Inferior parietal cortex (tissue), 1 donor: ENCODE results near the gene TIMM17A.
A peak's percentile ranks its signal among the peaks of the same experiment; 100 is the strongest.

Source experiments
- DNase-seq: peaks from one replicate; pipeline ENCODE4 v3.0.0-alpha.2; 2016; ENCODE audit errors: extremely low spot score

TIMM17A gene

DNA sequence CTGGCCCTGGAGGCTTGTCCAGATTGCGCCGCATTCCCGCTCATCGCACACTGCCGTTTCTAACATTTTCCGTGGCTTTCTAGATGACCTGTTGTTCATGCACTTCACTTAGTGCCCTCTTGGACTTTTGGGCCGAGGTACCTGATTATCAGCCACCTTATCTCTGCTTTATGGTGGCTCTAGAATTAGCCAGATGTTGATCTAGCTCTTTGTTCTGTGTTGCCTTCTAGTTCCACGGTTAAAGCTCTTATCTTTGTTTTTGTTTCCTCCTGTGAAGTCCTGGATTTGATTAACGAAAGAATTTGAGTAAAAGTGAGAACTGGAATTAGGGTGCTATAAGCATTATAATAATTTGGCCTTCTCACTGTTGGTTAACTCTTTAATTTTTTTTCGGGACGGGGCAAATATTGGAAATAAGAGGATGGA is 28.1 kb downstream of the TIMM17A start:
- DNase-seq, result no peak

DNA sequence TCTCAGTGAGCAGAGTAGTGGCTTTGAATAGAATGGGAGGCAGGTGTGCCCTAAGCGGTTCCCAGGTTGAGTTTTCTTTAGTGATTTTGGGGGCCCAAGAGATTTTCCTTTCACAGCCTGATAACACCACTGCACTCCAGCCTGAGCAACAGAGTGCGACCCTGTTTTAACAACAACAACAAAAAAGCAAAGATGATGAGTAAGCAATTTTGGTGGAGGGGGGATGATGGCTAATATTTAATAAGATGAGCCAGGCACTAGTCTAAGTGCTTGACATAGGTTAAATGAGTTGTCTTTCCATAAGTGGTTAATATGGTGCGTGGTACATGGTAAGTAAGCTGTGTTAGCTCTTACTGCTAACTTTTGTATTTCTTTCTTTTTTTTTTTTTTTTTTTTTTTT is 29.1 kb downstream of the TIMM17A start:
- DNase-seq, result no peak

DNA sequence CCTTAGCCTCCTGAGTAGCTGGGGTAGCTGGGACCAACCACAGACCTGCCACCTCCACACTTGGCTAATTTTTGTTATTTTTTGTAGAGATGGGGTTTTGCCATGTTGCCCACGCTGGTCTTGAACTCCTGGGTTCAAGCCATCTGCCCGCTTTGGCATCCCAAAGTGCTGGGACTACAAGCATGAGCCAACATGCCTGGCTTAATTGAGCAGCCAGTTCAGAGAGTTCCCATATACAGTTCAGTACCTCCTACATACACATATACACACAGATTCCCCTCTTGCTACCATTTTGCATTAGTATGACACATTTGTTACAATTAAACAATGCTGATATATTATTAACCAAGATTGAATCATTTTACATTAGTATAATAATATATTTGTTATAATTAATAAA is 30.1 kb downstream of the TIMM17A start:
- DNase-seq, result no peak

DNA sequence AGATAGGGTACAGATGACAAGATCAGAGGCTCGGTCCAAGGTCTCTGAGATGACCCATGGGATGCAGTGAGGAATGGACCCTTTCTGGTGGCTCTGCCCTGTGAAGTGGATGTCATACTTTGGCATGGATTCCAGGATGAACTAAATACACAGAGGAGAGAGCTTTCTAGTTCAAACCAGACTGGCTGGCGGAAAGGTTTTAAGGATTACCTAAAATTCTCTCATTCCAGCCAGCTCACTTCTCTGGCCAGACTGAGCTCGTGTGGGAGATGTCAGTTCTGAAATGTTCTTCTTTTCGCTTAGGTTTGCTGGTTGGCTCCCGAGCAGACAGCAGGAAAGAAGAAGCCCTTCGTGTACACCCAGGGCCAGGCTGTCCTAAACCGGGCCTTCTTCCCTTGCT is 33.3 kb downstream of the TIMM17A start:
- DNase-seq, result no peak

DNA sequence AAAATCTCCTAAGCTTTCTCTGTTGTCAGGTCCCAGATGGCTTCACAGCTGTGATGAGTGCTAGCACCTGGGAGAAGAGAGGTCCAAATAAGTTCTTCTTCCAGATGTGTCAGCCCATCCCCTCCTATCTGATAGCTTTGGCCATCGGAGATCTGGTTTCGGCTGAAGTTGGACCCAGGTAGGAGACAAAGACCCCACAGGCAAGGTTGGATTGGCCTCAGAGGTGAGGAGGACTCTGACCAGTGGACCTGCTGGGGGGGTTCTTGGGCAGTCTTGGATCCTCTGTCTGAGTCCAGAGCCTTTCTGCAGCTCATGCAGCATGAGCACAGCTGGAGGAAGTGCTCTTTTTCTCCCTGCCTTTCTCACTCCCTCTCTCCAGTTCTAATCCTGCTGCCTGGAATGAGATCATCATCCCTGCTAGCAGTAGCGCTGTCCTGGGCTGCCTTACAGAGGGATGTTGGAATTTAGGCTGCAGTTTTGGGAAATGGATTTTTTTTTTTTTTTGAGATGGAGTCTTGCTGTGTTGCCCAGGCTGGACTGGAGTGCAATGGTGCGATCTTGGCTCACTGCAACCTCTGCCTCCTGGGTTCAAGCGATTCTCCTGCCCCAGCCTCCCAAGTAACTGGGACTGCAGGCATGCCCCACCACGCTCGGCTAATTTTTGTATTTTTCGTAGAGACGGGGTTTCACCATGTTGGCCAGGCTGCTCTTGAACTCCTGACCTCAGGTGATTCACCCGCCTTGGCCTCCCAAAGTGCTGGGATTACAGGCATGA is 34.2 kb downstream of the TIMM17A start:
- no peak for DNase-seq

DNA sequence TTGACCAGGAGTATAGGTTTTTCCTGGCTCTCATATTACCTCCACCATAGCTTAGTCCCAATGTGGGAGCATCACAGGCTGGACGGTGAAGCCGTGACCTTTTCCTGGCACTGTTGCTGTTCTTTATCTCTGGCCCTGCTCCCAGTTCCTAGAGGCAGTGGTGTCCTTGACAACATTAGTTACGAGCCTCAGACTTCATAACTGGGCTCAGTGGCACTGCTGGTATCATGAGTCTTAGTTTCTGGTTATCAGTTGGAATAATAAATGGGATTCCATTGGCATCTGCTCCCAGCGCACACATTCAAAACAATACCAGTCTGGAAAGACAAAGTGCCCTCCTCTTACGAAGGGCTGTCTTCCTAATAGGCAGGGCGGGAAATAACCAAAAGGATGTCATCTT is 35.1 kb downstream of the TIMM17A start:
- DNase-seq, result no peak

DNA sequence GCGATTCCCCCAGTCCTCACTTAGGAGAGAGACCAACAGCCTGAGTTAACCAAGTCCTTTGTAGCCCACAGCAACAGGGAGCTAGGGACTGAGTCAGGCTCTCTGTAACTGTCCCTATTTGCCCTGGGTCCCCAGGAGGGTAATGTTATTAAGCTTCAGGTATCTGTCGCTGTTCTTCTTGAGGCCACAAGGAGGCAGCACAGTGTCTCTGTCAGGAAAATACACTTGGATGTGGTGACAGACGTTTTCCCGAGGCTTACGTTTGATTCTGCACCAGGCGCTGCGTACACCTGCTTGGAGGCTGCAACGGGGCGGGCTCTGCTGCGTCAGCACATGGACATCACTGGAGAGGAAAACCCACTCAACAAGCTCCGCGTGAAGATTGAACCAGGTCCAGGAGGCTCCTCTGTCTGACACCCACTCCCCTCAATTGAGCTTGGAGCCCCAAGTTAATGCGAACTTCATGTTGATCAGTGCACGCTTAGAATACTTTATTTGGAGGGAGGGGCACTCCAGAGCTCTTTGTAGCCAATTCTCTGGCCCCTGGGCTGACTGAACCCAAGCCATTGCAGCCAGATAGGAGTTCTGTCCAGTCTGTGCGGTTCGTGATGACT is 44.4 kb downstream of the TIMM17A start:
- DNase-seq, result peak; percentile 50

DNA sequence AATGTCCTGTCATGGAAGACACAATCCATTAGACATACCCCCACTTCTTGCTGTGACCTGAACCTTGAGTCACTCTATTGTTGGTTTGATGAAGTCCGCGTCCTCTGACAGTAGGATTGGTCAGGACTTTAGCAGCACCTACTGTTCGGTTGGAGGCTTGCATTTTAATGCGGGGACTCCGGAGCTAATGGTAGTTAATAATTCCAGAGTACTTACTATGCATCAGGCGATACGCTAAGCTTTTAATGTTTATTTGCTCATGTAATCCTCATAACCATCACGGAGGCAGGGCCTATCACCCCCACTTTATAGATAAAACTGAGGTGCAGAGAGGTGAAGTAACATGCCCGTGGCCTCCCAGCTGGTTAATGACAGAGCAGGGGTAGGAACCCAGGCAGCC is 47.2 kb downstream of the TIMM17A start:
- DNase-seq, result no peak

DNA sequence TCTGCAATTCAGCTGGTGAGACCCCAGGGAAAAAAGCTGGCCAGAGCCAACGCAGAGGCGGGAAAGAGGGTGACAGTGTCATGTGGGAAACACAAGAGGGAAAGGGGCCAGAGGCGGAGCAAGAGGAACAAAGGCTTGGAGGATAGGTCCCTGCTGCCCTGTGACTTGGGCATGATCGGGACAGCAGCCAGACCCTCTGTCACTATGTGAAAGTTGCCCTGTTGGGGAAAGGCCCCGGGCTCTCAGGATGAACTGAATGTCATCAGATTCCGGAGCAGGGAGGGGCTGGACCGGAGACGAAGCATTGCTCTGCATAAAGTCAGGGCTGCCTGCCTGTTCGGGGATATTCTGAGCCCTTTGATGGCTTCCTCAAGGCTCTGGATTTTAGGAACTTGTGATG is 49.4 kb downstream of the TIMM17A start:
- no peak for DNase-seq

DNA sequence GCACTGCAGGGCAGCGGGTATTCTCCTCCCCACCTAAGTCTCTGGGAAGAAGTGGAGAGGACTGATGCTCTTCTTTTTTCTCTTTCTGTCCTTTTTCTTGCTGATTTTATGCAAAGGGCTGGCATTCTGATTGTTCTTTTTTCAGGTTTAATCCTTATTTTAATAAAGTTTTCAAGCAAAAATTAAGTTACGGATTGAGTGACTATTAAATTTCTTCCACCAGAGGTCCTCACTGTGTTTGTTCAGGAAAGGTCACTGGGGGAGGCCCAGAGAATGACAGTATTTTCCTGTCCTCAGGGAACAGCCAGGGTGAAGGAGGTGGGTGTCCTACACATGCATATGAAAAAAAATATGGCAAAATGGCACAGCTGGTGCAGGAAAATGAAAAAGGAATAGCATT is 50.7 kb downstream of the TIMM17A start:
- no peak for DNase-seq

DNA sequence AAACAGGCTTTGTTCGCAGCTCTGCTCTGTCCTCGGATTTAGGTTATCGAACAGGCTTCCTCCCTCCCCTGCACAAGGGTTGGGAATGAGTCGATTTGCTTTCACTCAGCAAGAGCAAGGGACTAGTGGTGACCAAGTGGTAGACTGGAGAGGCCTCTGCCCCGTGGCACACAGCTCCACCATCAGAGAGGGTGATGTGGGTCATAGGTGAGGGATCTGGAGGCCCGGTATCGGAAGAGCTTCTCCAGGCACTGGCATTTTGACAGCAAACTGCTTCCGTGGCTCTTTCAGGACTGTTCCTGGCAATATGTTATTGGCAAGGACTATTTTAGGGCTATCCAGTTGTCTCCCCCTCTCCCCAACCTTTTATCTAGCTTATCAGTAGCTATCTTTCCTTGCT is 52.0 kb downstream of the TIMM17A start:
- no peak for DNase-seq

DNA sequence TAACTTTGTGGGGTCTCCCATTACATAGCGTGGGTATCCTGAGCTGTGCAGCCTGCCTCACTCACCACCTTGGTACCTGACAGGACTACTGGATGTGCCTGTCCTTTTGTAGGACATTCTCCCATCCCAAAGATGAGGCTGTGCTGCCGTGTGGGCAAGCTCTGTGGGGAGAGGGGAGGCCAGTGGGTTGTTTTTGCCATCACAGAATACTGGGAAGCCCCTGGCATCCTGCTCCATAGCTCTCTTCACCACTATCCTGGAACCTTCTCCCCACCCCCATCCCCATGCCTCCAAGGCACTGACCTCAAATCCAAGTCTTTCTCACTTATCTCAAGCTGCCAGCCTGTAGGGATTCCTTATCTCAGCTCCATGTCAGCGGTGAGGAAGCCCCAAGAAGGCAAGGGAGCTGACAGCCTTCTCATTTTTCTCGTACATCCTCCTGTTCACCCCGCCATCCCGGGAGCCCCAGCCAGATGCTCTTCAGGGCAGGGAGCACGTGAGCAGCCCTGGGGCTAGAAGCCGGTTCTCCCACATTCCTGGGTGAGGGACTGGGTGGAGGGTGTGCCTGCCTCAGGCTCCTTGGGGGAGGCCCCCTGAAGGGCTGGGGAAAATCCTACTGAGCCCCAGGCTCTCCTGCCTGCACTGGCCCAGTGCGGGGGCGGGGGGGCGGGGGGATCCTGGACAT is 52.6 kb downstream of the TIMM17A start:
- no peak for DNase-seq

DNA sequence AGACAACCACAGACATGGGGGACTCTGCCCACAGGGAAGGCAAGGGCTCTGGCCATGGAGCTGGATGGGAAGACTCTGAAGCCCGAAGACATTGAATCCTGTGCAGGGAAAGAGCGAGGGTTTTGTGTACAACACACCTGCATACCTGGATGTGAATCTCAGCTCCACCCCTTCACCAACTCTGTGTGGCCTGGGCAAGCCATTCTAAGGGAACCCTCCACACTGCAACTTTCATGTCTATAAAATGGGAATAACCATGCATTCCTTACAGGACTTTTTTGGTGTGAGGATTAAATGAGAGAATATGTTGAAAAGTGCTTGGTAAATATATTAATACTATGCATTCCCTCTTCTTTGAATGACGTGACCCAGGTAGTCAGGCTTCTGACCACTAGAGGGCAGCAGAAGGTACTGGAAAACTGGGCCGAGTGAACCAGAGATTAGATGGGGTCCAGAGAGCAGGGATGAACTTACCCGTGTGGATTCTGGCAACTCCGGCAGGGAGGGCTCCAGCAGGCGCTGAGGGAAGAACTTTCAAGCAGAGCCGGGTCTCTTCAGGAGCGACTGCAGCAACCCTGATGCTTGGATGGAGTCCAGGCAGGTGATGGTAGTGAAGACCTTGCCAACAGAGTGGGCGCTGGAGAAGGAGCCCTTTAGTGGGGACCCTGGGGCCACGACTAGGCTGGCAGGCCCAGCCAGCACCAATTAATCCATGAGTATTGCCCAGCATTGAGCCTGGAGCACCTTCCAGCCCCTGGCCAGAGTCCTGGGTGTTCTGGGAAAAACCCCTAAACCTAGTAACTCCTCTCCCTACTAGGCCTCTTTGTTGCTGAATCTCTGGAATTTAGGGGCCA is 54.2 kb downstream of the TIMM17A start:
- DNase-seq, result peak; percentile 95

DNA sequence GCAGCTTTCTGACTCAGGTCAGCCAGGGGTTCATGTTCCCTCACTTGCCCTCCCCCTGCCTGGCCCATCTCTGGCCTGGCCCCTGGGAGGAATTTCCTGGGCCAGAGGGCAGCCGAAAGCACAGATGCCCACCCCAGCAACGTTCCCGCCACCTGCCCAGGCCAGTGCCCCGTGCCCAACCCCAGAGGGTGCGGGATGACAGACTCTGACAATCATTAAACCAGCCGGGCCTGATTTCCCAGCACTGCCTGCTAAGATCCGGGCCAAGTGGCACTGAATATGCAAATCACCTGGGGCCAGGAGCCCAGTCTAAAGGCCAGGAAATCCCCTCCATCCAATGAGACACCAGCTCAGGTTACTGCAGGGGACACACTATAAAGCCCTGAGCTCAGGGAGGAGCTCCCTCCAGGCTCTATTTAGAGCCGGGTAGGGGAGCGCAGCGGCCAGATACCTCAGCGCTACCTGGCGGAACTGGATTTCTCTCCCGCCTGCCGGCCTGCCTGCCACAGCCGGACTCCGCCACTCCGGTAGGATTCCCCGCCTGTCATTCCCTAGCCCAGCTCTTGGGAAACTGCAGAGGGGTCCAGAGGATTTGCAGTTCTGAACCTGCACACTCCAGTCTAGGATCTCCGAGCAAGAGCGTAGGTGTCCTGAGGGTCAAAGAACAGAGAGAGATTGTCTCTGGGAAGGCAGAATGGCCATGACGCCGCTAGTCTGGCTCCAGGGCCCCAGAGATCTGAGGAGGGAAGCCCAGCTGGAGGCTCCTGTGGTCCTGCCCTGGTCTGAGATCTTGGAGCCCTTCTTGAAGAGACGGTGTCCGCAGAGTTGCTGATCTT is 55.1 kb downstream of the TIMM17A start, which contains the start of gene ELF3:
Gene ELF3, plus strand, starts transcription at position 408 of the 836 bp plus-strand sequence. CDS start 550 bp downstream, outside the sequence.
- DNase-seq, result no peak

DNA sequence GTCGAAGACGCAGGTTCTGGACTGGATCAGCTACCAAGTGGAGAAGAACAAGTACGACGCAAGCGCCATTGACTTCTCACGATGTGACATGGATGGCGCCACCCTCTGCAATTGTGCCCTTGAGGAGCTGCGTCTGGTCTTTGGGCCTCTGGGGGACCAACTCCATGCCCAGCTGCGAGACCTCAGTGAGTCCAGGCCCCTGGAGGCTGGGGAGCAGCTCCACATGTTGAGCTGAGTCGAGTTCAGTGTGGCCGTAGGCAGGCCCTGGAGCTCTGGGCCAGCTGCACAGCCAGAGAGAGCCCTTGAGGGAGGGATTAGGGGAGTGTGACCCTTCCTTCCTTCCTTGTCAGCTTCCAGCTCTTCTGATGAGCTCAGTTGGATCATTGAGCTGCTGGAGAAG is 56.7 kb downstream of the TIMM17A start:
- DNase-seq, result no peak

DNA sequence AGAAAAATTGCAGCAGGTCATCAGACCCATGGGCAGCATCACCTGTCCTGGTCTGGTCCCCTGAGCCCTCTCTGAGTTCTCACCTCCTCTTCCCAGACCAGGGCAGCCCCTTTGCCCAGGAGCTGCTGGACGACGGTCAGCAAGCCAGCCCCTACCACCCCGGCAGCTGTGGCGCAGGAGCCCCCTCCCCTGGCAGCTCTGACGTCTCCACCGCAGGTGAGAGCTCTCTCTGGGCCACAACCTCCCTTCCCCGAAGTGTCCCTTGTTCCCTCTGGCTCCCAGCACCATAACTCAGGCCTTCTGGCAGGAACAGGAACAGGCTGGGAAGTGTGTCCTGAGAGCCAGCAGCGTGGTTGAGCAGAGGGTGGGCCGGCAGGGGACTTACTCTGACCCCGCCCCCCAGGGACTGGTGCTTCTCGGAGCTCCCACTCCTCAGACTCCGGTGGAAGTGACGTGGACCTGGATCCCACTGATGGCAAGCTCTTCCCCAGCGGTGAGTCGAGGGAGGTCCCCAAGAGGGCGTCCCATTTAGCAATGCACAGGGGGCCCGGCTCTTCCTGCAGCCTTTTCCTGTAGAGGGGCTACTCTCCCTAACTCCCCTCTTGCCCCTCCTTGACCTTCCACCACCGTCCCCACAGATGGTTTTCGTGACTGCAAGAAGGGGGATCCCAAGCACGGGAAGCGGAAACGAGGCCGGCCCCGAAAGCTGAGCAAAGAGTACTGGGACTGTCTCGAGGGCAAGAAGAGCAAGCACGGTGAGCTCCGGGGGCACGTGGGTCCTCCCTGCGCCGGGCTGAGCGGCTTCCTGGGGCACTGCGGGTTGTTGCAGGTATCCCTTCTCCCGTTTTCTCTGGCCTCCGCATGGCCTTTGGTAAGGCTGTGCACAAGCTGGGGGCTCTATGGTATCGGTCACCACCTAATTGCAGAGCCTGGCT is 57.5 kb downstream of the TIMM17A start:
- no peak for DNase-seq

DNA sequence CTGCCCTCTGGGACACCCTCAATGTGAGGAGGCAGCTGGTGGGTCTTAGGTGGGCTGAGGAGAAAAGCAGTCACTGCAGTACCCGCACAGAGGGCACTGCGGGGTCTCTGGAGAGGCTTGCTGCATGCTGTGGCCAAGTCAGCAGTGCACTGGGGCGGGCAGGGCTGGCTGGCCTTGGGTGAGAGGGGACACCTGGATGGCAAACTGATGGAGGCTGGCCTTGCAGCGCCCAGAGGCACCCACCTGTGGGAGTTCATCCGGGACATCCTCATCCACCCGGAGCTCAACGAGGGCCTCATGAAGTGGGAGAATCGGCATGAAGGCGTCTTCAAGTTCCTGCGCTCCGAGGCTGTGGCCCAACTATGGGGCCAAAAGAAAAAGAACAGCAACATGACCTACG is 58.3 kb downstream of the TIMM17A start:
- DNase-seq, result no peak

DNA sequence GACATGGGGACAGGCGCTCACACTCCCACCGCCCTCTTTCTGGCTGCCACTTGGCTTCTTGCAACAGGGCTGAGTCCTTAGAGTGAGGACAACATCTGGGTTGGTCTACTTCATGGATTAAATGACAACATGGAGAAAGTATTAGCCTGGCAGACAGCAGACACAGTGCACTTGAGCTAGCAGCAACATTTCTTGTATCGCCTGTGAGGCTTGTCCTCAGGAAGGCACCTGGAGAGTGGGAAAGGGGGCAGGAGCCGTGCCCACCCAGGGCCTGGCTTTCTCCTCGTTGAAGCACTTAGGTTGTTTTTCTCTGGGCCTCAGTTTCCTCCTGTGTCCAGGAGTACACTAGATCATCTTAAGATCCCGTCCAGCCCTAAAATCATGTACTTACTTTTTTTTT is 58.8 kb downstream of the TIMM17A start:
- DNase-seq, result no peak

DNA sequence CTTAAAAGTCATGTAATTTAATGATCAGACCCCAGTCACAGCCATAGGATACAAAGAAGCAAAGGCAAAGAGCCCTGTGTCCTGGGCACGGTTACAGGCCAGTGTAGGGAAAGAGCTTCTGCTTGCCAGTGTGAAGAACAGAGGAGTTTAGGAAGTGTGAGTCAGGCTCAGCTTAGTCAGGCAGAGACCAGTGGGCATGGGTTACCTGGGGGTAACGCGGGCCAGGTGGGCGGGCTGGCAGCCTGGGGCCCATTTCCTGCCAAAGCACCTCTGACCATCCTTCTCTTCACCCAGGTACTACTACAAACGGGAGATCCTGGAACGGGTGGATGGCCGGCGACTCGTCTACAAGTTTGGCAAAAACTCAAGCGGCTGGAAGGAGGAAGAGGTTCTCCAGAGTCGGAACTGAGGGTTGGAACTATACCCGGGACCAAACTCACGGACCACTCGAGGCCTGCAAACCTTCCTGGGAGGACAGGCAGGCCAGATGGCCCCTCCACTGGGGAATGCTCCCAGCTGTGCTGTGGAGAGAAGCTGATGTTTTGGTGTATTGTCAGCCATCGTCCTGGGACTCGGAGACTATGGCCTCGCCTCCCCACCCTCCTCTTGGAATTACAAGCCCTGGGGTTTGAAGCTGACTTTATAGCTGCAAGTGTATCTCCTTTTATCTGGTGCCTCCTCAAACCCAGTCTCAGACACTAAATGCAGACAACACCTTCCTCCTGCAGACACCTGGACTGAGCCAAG is 59.8 kb downstream of the TIMM17A start:
- no peak for DNase-seq

DNA sequence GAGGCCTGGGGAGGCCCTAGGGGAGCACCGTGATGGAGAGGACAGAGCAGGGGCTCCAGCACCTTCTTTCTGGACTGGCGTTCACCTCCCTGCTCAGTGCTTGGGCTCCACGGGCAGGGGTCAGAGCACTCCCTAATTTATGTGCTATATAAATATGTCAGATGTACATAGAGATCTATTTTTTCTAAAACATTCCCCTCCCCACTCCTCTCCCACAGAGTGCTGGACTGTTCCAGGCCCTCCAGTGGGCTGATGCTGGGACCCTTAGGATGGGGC is 60.3 kb downstream of the TIMM17A start:
- DNase-seq, result no peak
